ENCODE measurements around the gene RNU6-1.

Gene RNU6-1

DNA sequence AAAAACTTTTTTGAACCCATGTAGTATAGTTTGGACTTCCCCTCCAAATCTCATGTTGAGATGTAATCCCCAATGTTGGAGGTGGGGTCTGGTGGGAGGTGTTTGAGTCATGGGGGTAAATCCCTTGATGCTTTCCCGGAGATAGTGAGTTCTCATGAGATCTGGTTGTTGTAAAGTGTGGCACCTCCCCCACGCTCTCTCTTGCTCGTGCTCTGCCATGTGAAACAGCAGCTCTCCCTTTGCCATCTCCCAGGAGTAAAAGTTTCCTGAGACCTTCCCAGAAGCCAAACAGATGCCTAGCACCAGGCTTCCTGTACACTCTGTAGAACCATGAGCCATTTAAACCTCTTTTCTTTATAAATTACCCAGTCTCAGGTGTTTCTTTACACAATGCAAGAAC lies 16.0 kb upstream of the RNU6-1 start:
- DNase-seq, result no peak

GRCh38 chr15:67854358-67854757 lies 14.5 kb upstream of the RNU6-1 start:
- DNase-seq, result no peak

- DNase-seq, result no peak
Observed at GRCh38 chr15:67853454-67853853, 13.6 kb upstream of the RNU6-1 start.

GRCh38 chr15:67852418-67852817 lies 12.6 kb upstream of the RNU6-1 start:
- no peak for DNase-seq

- no peak for DNase-seq
Observed at GRCh38 chr15:67850994-67851571, 11.2 kb upstream of the RNU6-1 start.

GRCh38 chr15:67850336-67850735 lies 10.5 kb upstream of the RNU6-1 start:
- no peak for DNase-seq

GRCh38 chr15:67849538-67849937 lies 9.7 kb upstream of the RNU6-1 start:
- DNase-seq, result no peak

DNA sequence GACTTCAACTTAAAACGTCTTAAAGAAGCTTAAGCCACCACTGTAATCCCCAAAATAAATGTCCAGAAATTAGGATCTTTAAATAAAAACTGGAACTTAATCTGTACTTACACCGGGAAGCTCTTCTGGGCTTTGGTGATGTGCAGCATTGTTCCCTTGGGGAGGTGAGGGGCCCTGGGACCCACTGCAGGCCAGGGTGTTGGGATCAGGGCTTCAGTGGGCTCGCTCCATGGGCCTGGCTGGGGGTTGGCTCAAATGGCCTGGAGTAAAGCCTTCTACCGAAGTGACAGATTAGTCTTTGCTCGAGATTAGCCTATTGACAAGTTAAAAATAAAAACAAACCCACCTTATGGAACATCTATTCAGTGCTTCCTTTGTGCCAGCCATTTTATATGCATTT lies 6.1 kb upstream of the RNU6-1 start:
- DNase-seq, result no peak

DNA sequence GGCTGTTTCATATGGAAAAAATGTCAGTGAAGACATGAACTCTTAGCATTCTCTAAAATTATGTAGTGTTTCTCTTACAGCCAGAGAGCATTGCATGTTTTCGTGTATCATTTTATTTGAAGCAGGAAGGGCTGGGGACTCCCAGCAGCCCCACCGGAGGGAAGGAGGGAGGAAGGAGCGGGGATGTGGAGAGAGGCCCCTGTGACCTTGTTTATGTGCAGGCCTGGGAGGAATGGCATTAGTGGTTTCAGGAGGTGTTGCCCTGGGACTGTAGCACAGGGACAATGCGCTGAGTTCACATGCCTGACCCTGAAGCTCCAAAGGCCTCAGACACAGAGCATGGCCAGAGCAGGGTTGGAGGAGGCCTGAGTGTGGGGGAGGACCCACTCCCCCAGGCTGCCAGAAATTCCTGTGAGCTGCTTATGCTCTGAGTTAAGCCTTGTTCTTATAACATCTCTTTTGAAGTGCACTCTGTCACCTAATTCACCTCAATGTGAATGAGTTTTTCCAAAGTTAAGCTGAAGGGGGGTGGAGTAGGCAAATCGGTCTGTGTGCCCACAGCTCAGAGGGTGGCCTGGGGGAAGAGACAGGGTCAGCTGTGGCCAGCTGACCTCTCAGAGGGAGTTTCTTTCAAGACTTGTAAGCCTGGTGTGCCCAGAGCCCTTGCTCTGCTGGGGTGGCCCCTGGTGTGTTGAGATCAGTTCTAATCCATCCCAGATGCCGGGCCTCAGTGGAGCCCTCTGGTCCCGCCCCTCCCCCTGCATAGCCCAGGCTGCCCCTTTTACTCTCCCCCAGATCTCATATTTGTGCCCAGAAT lies 3.9 kb upstream of the RNU6-1 start:
- no peak for DNase-seq

DNA sequence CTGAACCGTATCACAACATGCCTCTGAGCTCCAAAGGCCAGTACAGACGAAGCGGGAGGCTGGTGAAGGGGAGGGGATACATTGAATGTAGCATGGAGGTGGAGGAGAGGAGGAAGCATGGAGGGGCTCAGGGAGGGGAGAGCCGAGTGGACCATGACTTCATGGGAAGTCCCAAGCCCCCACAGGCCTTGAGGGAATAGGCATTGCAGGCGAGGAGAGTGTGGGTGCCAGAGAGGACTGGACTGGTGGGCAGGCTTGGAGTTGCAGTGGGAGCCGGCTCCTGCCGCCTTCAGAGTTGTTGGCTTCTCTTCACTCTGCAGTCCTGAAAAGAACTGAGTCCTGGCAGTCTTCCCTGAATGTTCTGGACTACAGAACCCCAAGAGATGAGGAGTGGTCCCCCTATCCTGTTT lies 3.3 kb upstream of the RNU6-1 start:
- no peak for DNase-seq

- DNase-seq, result no peak
Observed at GRCh38 chr15:67841513-67841762, 1.6 kb upstream of the RNU6-1 start.

DNA sequence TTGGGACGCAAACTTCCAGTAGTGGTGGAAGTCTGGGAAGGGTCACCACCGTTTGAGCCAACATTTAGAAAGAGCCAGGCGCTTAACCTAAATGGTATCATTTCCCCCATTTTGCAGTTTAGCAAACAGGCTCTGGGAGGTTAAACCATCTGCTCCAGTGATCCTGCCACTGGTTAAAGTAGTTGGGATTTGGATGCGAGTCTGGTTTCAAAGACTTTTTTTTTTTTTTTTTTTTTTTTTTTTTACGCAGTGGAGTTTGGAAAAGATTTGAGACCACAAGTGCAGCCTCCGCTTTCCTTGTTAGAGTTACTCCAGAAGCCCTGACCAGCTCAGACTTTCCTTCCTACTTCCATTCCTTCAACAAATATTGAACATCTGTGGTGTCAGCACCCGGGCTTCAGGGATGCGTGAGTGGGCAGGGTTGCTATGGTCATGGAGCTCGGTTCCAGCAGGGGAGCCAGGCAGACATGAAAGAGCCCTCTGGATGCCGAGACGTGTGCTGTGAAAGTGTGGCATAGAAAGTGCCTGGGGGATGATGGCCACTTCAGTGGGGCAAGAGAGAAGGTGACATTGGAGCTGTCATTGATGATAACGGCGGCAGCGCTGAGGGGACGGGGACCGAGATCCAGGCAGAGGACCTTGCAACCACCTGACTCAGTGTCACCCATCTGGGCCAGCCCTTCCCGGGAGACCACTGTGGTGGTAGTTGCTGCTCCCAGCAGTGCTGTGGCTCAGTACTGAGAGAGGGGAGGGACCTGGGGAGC lies 1.1 kb upstream of the RNU6-1 start:
- DNase-seq, result no peak

- no peak for DNase-seq
Observed at GRCh38 chr15:67839499-67839928, 331 bp downstream of the RNU6-1 start.

- no peak for DNase-seq
Observed at GRCh38 chr15:67838789-67839332, 984 bp downstream of the RNU6-1 start.

- DNase-seq, result no peak
Observed at GRCh38 chr15:67836955-67837354, 2.9 kb downstream of the RNU6-1 start.

GRCh38 chr15:67836477-67836876 lies 3.4 kb downstream of the RNU6-1 start:
- DNase-seq, result no peak

DNA sequence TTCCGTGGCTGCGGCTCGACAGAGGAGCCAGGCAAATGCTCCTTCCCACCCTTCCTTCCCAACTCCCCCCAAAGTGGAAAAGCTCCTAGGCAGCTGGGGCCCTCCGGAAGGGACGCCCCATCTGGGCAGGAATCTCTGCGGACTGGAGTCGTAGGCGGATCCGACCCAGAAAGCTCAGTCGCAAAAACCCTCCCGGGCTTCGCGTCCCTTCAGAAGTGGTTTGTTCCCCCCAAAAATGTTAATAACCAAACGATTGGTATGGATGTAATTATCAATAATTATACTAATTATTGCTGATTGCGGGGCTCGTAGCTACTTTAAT lies 3.8 kb downstream of the RNU6-1 start:
- no peak for DNase-seq

DNA sequence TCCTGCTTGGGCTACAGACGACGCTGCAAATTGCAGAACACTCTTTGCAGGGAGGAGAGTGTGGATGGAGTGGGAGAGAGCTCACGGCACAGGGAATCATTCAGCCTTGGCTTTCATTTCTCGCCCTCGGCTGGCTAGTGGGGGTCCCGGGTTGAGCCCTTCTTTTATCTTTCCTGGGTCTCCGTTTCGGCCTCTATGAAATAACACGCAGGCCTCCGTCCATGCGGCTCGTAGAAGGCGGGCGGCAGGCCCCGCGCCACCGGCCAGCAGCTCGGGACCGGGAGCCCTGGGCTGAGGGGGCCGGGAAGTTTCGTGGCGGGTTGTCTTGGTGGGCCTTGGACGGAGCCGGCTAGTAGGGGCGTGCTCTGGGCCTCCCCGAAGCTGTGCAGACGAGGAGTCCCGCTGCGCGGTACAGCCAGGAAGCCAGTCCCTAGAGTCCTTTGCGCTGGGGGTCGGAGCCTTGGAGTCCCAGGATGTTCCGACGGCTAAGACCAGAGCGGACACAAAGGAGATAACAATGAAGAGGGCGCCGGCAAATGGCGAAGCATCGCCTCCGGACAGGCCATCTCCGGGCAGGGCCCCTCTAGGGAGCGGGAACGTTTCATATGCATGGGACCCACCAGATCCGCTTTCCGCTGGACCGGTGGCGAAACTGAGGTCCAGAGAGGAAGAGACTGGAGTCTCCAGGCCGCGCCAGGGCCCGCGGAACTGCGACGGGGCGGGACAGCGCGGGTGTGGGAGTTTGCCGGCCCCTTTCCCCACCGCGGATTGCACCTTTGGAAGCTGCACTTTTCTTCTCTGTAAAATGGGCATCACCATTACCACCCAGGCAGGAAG lies 4.3 kb downstream of the RNU6-1 start:
- DNase-seq, result no peak

DNA sequence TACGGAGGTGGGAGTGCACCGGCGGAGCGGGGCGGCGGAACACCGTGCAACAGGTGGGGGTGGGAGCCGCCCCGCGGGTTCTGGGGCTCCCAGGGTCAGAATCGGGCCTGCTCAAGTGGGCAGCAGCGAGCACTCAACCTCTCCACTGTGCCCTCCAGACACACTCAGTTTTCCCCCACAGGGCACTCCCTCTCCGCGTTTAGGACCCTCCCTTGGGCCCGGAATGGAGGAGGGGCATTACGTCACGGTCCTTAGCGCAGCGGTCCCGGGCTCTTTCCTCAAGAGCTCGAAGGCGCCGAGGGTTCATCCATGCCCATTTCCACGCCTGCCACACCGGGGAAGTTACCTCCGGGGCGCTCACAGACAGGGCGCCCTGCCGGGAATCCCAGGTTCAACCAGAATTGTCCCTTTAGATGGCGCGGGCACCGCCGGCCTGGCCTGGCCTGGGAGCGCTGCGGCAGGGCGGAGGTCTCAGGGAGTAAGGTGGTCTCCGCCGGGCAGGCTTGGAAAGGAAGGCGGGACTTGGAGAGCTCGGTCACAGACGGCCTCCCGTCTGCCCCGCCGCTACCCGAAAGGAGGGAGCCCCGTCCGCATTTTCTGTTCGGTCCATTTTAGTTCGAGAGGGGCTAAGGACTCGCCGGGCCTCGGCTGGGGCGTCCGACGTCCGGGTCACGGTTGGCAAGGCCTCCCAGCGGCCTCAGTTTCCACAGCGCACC lies 5.1 kb downstream of the RNU6-1 start:
- no peak for DNase-seq

DNA sequence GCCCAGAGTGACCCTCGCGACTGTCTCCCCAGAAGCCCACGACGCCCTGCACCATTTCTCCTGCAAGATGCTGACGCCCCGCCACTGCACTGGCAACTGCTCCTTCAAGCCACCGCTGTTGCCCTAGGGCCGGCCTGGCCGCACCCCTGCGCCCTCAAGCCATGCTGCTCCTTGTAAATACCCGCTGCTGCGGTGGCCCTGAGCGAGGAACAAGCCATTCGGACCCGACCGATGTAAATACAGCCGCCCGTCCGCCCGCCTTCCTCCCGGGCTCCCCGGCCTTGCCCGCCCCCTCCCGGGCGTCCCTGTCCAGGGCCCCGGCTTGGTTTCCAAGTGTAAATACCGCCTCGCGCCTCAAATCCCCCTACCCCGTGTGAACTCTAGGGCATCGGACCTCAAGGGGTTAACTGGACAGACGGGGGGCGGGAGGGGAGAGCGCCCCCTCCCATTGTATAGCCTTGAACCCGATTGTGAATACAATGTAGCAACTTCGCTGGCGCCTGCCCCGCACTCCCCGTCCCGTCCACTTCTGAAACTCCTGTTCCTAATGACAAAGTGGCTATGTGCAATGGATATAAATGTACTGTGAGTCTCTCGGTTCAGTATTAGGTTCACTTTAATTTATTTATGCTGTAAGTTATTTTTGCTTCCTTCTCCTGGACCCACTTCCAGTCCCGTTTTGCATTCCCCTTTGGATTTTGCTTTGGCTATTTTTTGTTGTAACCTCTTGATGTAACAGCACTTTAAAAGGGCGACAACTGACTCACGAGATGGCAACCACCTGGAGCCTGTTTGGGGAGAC lies 5.9 kb downstream of the RNU6-1 start:
- DNase-seq, result no peak

DNA sequence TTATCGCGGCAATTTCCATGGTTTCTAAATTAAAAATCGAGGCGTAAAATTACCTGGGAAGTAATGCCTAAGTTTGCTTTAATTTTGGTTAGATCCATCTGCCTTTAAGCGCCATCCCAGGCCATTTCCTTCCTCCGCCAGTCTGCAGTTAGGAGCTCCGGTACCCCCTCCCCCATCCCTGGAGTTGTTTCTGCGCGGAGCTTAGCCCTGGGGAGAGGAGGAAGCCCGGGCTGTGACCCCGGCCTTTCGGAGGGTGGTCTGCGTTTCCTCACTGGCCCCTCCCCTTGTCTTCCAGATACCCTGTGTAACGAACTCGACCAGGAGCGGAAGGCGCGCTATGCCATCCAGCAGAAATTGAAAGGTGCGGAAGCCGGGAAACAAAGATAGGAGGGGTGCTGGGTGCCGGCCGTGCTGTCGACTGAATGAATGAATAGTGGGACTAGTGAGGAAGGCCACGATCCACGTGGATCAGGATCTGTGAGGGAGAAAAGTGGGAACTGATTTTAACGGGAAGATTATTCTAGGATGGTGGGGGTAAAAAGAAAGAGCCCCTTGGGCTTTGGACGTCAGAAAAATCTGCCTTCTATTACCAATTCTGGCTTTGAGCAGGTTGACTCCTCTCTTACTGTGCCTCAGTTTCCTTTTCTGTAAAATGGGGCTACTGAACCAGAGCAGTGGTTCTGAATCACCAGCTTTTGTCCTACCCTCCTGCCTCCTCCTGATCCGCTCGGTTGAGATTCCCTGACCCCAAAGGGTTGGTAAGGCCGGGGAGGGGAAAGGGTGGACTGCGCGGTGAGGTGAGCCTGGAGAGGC lies 6.7 kb downstream of the RNU6-1 start:
- no peak for DNase-seq
